ENCODE measurements around the gene SLC35F3. TPM values are rescaled to one million over a fixed set of nuclear protein-coding genes. Genes with fewer than 3 reads are reported as not detected.

Gene SLC35F3
- total and polyA plus RNA-seq, 7 experiments from 2014 or later: 0.11 to 15.2 (median 0.96) TPM; not detected in 2

DNA sequence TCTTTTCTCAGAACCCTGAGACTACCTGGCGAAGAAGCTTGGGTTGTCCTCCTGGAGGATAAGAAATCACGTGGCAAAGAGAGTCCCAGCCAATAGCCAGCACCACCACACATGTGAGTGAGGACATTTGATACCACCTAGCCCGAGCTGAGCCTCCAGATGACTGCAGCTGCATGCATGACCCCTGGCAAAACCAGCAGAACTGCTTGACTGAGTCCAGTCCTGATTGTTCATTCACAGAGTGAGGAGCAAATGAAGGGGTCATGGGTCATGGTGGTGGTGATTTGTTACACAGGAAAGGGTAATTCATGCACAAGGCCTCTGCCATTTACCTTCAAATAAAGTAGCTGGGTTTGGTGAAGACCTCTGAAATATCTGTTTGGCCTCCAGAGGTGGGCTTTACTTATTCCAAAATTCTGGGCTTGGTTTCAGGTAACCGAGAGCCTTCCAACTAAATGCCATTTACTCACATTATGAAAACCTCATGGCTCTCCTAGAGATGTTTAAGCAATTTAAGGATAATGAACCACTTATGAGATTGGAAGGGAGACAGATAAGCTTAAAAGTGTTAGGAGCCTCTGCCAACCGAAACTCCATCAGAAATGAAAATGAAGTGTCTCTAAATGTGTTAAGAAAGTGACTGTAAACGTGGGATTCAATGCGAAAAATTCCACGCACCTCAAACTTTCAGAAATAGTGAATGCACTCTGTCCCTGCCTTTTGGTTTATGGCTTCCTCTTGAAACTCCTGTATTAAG is 163.3 kb downstream of the SLC35F3 start:
- DNase-seq (no peak), ATAC-seq (no peak)
- H3K4me3 Mint-ChIP-seq: no peak overlapping the region
- Histone ChIP-seq H3K27me3 (ENCODE audit: control insufficient read depth in 2 of 2, insufficient read depth in 2 of 2, low read length in 2 of 2) (no peaks in the 10 kb centered on the region), H3K4me3 (ENCODE audit: low read length) (no peak overlapping the region), H3K9me3 (ENCODE audit: control insufficient read depth in 2 of 3, low read length in 3 of 3) (no peaks in the 10 kb centered on the region), H3K36me3 (ENCODE audit: control insufficient read depth in 2 of 3, insufficient read depth in 3 of 3, low read length in 3 of 3) (no peaks in the 10 kb centered on the region), H3K27ac (ENCODE audit: low read depth, low read length) (no peak overlapping the region), H3K4me1 (ENCODE audit: control insufficient read depth in 2 of 2, insufficient read depth in 2 of 2, low read length in 2 of 2) (no peaks in the 10 kb centered on the region)
- intact Hi-C loops (cut with micrococcal nuclease): no loop called here
- CTCF ChIA-PET: no interaction called here
- POLR2A ChIA-PET: no interaction called here
- H3K4me1 Mint-ChIP-seq: no peaks in the 10 kb centered on the region
- peaks cover 0 to 19% (median 10%) of the 10 kb centered on the region in 5 donors for H3K27me3 Mint-ChIP-seq
- no peaks in the 10 kb centered on the region for H3K36me3 Mint-ChIP-seq
- peaks cover 0 to under 1% (median 0%) of the 10 kb centered on the region in 11 donors for H3K9me3 Mint-ChIP-seq
- H3K27ac Mint-ChIP-seq: no peak overlapping the region

- no peak for DNase-seq
- no peak overlapping the region for H3K27ac ChIP-seq (ENCODE audit: low read depth, low read length)
- no peaks in the 10 kb centered on the region for H3K4me1 ChIP-seq (ENCODE audit: control insufficient read depth in 2 of 2, insufficient read depth in 2 of 2, low read length in 2 of 2)
- ChIA-PET CTCF (no interaction called here), POLR2A (no interaction called here)
- Mint-ChIP-seq H3K36me3 (peaks cover 0 to 5% (median 0%) of the 10 kb centered on the region in 5 donors), H3K9me3 (peaks cover 0 to 7% (median 0%) of the 10 kb centered on the region in 11 donors), H3K27me3 (peaks cover 0 to 31% (median 15%) of the 10 kb centered on the region in 5 donors), H3K4me1 (no peaks in the 10 kb centered on the region), H3K27ac (no peak overlapping the region), H3K4me3 (no peak overlapping the region)
- no peak for ATAC-seq
- no peaks in the 10 kb centered on the region for H3K36me3 ChIP-seq (ENCODE audit: control insufficient read depth in 2 of 3, insufficient read depth in 3 of 3, low read length in 3 of 3)
- H3K4me3 ChIP-seq (ENCODE audit: low read length): no peak overlapping the region
- intact Hi-C loops (cut with micrococcal nuclease): no loop called here
- H3K27me3 ChIP-seq (ENCODE audit: control insufficient read depth in 2 of 2, insufficient read depth in 2 of 2, low read length in 2 of 2): no peaks in the 10 kb centered on the region
- H3K9me3 ChIP-seq (ENCODE audit: control insufficient read depth in 2 of 3, low read length in 3 of 3): no peaks in the 10 kb centered on the region
Observed at GRCh38 chr1:234069760-234070159, 165.3 kb downstream of the SLC35F3 start.

DNA sequence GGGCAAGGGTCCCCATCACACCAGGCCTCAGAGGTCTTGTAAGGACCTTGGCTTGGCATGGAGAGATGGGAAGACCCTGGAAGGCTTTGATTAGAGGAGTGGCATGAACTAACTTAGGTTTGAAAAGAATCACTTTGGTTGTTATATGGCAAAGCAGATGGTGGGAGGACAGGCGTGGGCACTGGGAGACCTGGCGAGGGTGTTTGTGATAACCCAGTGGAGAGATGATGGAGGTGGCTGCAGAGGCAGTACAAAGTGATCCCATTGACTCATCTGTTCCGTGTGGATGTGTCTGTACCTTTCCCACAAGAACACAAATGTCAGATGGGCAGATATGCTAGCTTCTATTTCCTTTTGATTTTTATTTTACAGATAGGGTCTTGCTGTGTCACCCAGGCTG is 168.3 kb downstream of the SLC35F3 start:
- POLR2A ChIA-PET: no interaction called here
- Mint-ChIP-seq H3K4me1 (no peaks in the 10 kb centered on the region), H3K27me3 (peaks cover 0 to 30% (median 8%) of the 10 kb centered on the region in 5 donors), H3K9me3 (peaks cover 0 to 7% (median 0%) of the 10 kb centered on the region in 11 donors), H3K27ac (no peak overlapping the region), H3K36me3 (peaks cover 0 to 5% (median 0%) of the 10 kb centered on the region in 5 donors), H3K4me3 (no peak overlapping the region)
- no peak for ATAC-seq
- H3K4me1 ChIP-seq (ENCODE audit: control insufficient read depth in 2 of 2, insufficient read depth in 2 of 2, low read length in 2 of 2): no peaks in the 10 kb centered on the region
- H3K4me3 ChIP-seq (ENCODE audit: low read length): no peak overlapping the region
- intact Hi-C loops (cut with micrococcal nuclease): no loop called here
- H3K36me3 ChIP-seq (ENCODE audit: control insufficient read depth in 2 of 3, insufficient read depth in 3 of 3, low read length in 3 of 3): no peaks in the 10 kb centered on the region
- H3K27ac ChIP-seq (ENCODE audit: low read depth, low read length): no peak overlapping the region
- H3K27me3 ChIP-seq (ENCODE audit: control insufficient read depth in 2 of 2, insufficient read depth in 2 of 2, low read length in 2 of 2): no peaks in the 10 kb centered on the region
- CTCF ChIA-PET: no interaction called here
- H3K9me3 ChIP-seq (ENCODE audit: control insufficient read depth in 2 of 3, low read length in 3 of 3): no peaks in the 10 kb centered on the region
- no peak for DNase-seq

GRCh38 chr1:234078143-234078542 is 173.7 kb downstream of the SLC35F3 start:
- H3K36me3 Mint-ChIP-seq: peaks cover 0 to 5% (median 0%) of the 10 kb centered on the region in 5 donors
- intact Hi-C loops (cut with micrococcal nuclease): no loop called here

GRCh38 chr1:234079896-234080295 is 175.4 kb downstream of the SLC35F3 start:
- Mint-ChIP-seq H3K36me3 (no peaks in the 10 kb centered on the region), H3K27ac (no peak overlapping the region)
- intact Hi-C loops (cut with micrococcal nuclease): no loop called here

More at GRCh38 chr1:234078143-234078542, 173.7 kb downstream of the SLC35F3 start:
- Mint-ChIP-seq H3K4me3 (no peak overlapping the region), H3K4me1 (no peaks in the 10 kb centered on the region), H3K27me3 (peaks cover 11 to 34% (median 26%) of the 10 kb centered on the region in 5 donors), H3K27ac (no peak overlapping the region), H3K9me3 (peaks cover 0 to 7% (median 0%) of the 10 kb centered on the region in 11 donors)
- DNase-seq: no peak
- ChIA-PET POLR2A (no interaction called here), CTCF (no interaction called here)
- ATAC-seq: no peak
- Histone ChIP-seq H3K4me1 (ENCODE audit: control insufficient read depth in 2 of 2, insufficient read depth in 2 of 2, low read length in 2 of 2) (no peaks in the 10 kb centered on the region), H3K27ac (ENCODE audit: low read depth, low read length) (no peak overlapping the region), H3K4me3 (ENCODE audit: low read length) (no peak overlapping the region), H3K36me3 (ENCODE audit: control insufficient read depth in 2 of 3, insufficient read depth in 3 of 3, low read length in 3 of 3) (no peaks in the 10 kb centered on the region), H3K9me3 (ENCODE audit: control insufficient read depth in 2 of 3, low read length in 3 of 3) (no peaks in the 10 kb centered on the region), H3K27me3 (ENCODE audit: control insufficient read depth in 2 of 2, insufficient read depth in 2 of 2, low read length in 2 of 2) (no peaks in the 10 kb centered on the region)

GRCh38 chr1:234083460-234083859 is 179.0 kb downstream of the SLC35F3 start:
- no peak overlapping the region for H3K27ac ChIP-seq (ENCODE audit: low read depth, low read length)

More at GRCh38 chr1:234079896-234080295, 175.4 kb downstream of the SLC35F3 start:
- H3K36me3 ChIP-seq (ENCODE audit: control insufficient read depth in 2 of 3, insufficient read depth in 3 of 3, low read length in 3 of 3): no peaks in the 10 kb centered on the region
- H3K9me3 Mint-ChIP-seq: no peaks in the 10 kb centered on the region
- no peaks in the 10 kb centered on the region for H3K4me1 Mint-ChIP-seq
- H3K4me3 Mint-ChIP-seq: no peak overlapping the region
- H3K27me3 Mint-ChIP-seq: peaks cover 14 to 27% (median 19%) of the 10 kb centered on the region in 5 donors
- H3K4me3 ChIP-seq (ENCODE audit: low read length): no peak overlapping the region
- no peaks in the 10 kb centered on the region for H3K9me3 ChIP-seq (ENCODE audit: control insufficient read depth in 2 of 3, low read length in 3 of 3)
- no peaks in the 10 kb centered on the region for H3K27me3 ChIP-seq (ENCODE audit: control insufficient read depth in 2 of 2, insufficient read depth in 2 of 2, low read length in 2 of 2)
- no peak for ATAC-seq
- POLR2A ChIA-PET: no interaction called here
- H3K27ac ChIP-seq (ENCODE audit: low read depth, low read length): no peak overlapping the region
- no peaks in the 10 kb centered on the region for H3K4me1 ChIP-seq (ENCODE audit: control insufficient read depth in 2 of 2, insufficient read depth in 2 of 2, low read length in 2 of 2)
- no peak for DNase-seq
- CTCF ChIA-PET: no interaction called here

GRCh38 chr1:234089396-234089795 is 184.9 kb downstream of the SLC35F3 start:
- ChIA-PET POLR2A (no interaction called here), CTCF (no interaction called here)
- H3K9me3 ChIP-seq (ENCODE audit: control insufficient read depth in 2 of 3, low read length in 3 of 3): no peaks in the 10 kb centered on the region
- peaks cover 0 to 4% (median 0%) of the 10 kb centered on the region in 5 donors for H3K36me3 Mint-ChIP-seq
- no peaks in the 10 kb centered on the region for H3K4me1 ChIP-seq (ENCODE audit: control insufficient read depth in 2 of 2, insufficient read depth in 2 of 2, low read length in 2 of 2)
- H3K27me3 Mint-ChIP-seq: peaks cover 25 to 45% (median 32%) of the 10 kb centered on the region in 5 donors
- H3K27ac Mint-ChIP-seq: no peak overlapping the region
- H3K4me3 Mint-ChIP-seq: no peak overlapping the region
- intact Hi-C loops (cut with micrococcal nuclease): no loop called here
- peaks cover 0 to 3% of the 10 kb centered on the region in 2 donors for H3K27me3 ChIP-seq (ENCODE audit: control insufficient read depth in 2 of 2, insufficient read depth in 2 of 2, low read length in 2 of 2)
- ATAC-seq (no peak), DNase-seq (no peak)
- no peak overlapping the region for H3K27ac ChIP-seq (ENCODE audit: low read depth, low read length)
- H3K36me3 ChIP-seq (ENCODE audit: control insufficient read depth in 2 of 3, insufficient read depth in 3 of 3, low read length in 3 of 3): no peaks in the 10 kb centered on the region
- H3K4me3 ChIP-seq (ENCODE audit: low read length): no peak overlapping the region
- no peaks in the 10 kb centered on the region for H3K4me1 Mint-ChIP-seq
- peaks cover 0 to 12% (median 2%) of the 10 kb centered on the region in 11 donors for H3K9me3 Mint-ChIP-seq

More at GRCh38 chr1:234083460-234083859, 179.0 kb downstream of the SLC35F3 start:
- H3K9me3 ChIP-seq (ENCODE audit: control insufficient read depth in 2 of 3, low read length in 3 of 3): no peaks in the 10 kb centered on the region
- H3K9me3 Mint-ChIP-seq: peaks cover 0 to 2% (median 0%) of the 10 kb centered on the region in 11 donors
- no peak overlapping the region for H3K27ac Mint-ChIP-seq
- intact Hi-C loops (cut with micrococcal nuclease): no loop called here
- H3K4me3 ChIP-seq (ENCODE audit: low read length): no peak overlapping the region
- peaks cover 21 to 41% (median 23%) of the 10 kb centered on the region in 5 donors for H3K27me3 Mint-ChIP-seq
- no peaks in the 10 kb centered on the region for H3K4me1 ChIP-seq (ENCODE audit: control insufficient read depth in 2 of 2, insufficient read depth in 2 of 2, low read length in 2 of 2)
- ATAC-seq (no peak), DNase-seq (no peak)
- H3K36me3 Mint-ChIP-seq: no peaks in the 10 kb centered on the region
- H3K4me3 Mint-ChIP-seq: no peak overlapping the region
- ChIA-PET POLR2A (no interaction called here), CTCF (no interaction called here)
- no peaks in the 10 kb centered on the region for H3K4me1 Mint-ChIP-seq
- no peaks in the 10 kb centered on the region for H3K27me3 ChIP-seq (ENCODE audit: control insufficient read depth in 2 of 2, insufficient read depth in 2 of 2, low read length in 2 of 2)
- no peaks in the 10 kb centered on the region for H3K36me3 ChIP-seq (ENCODE audit: control insufficient read depth in 2 of 3, insufficient read depth in 3 of 3, low read length in 3 of 3)
